Heart right ventricle (tissue), 16 donors: ENCODE measurements around the gene CDHR5. TPM values are rescaled to one million over a fixed set of nuclear protein-coding genes. Genes with fewer than 3 reads are reported as not detected.

Experiments used
- ATAC-seq, 8 donors: fragments of 200-7000 bp; cut with Tn5 transposase; one replicate each; pipeline ENCODE4 v1.9.1; 2020; ENCODE audit warnings: mild to moderate bottlenecking in 8 of 8, moderate library complexity in 8 of 8, moderate number of reproducible peaks in 1 of 8
- DNase-seq, 2 donors: peaks; one replicate each; pipeline ENCODE4 v3.0.0-alpha.2; 2020
- H3K27ac ChIP-seq, 10 donors: fragments of 200-600 bp; sonication (generic) in 2 of 10; one replicate each; pipeline versions ENCODE4 v1.5.0 to v1.8.0; 2020 to 2022; ENCODE audit warnings: mild to moderate bottlenecking in 3 of 10
- H3K27me3 ChIP-seq, 7 donors: fragments of 200-600 bp; one replicate each; pipeline ENCODE4 v1.8.0; 2021 to 2022; ENCODE audit warnings: mild to moderate bottlenecking in 2 of 7
- H3K36me3 ChIP-seq, 9 donors: fragments of 200-600 bp; sonication (generic) in 1 of 9; one replicate each; pipeline versions ENCODE4 v1.5.0 to v1.8.0; 2020 to 2022; ENCODE audit warnings: mild to moderate bottlenecking in 2 of 9
- H3K4me1 ChIP-seq, 9 donors: fragments of 200-600 bp; sonication (generic) in 1 of 9; one replicate each; pipeline versions ENCODE4 v1.5.0 to v1.8.0; 2020 to 2022; ENCODE audit warnings: mild to moderate bottlenecking in 4 of 9
- H3K4me3 ChIP-seq, 10 donors: fragments of 200-600 bp; sonication (generic) in 2 of 10; one replicate each; pipeline versions ENCODE4 v1.5.0 to v1.8.0; 2020 to 2022; ENCODE audit warnings: mild to moderate bottlenecking in 7 of 10, moderate library complexity in 2 of 10
- H3K9me3 ChIP-seq, 11 donors: fragments of 200-600 bp in 10 of 11; sonication (generic) in 2 of 11; one replicate each; pipeline versions ENCODE4 v1.5.0 to v1.8.0; 2013 to 2022; ENCODE audit warnings: mild to moderate bottlenecking in 2 of 11, control low read depth in 1 of 11, moderate library complexity in 1 of 11
- WGBS, 2 donors: extraction: QIAGEN DNeasy Blood & Tissue Kit; methylation state at CpG; one replicate each; pipeline ENCODE4 v1.1.7; 2013; ENCODE audit warnings: inconsistent platforms in 1 of 2; 5-methylcytosine and 5-hydroxymethylcytosine counted together
- intact Hi-C, 10 donors: fragments of 100-400 bp; cut with DNase I; formaldehyde crosslinking; loops; one replicate each; pipeline versions ENCODE4 v1.11.1 to v1.14.2; 2022
- polyA plus RNA-seq, 2 donors: library from polyadenylated mRNA; stranded (reverse); fragments of 200-250 nt; gene quantifications; one replicate each; pipeline ENCODE4 v1.2.3, GENCODE V29; 2013
- total RNA-seq, 10 donors: library from RNA; stranded (reverse); fragmentation: NEBNext Ultra II Directional in 3 of 10; extraction: Animal tissue kit (Norgen Biotek cat#: 25700) in 3 of 10; gene quantifications; one replicate each; pipeline versions ENCODE4 v1.2.1 to v1.2.4, GENCODE V29; 2021 to 2023
- TF ChIP-seq, protein P1 (sequence below), 9 donors: fragments of 200-600 bp; sonication (generic) in 2 of 9; IDR thresholded peaks; one replicate each; pipeline versions ENCODE4 v1.5.0 to v1.8.0; 2021 to 2022; ENCODE audit warnings: antibody characterized with exemption in 9 of 9, mild to moderate bottlenecking in 5 of 9, moderate library complexity in 1 of 9
- donor health status: Arrhythmogenic right ventricular cardiomyopathy.
- donor health status: ischemic (EF 13 %, LVEDD 7.1; RV severe dilation, severe dysfunction).
- donor health status: healthy with polysubstance abuse.
- donor health status: DM: no; HTN: yes; CAD: no.
- donor health status: DM: no; HTN: no; CAD: no.
- donor health status: ischemic (EF 25% LVEDD 6.9; RV normal size, moderate dysfunction).
- donor health status: ischemic (EF 25% LVEDD 5.7; RV mildly dilated, moderate dysfunction).
- donor health status: healthy.
- donor health status: DM: yes; HTN: yes; CAD: no.
- donor health status: Ischemic cardiomyopathy.
- donor health status: ischemic (EF 35%, LVEDD 5.7; RV mildly dilated, moderate dysfunction).
- donor health status: nonischemic (EF 11% LVEDD 7.7; RV severe dilation, severe dysfunction).
- donor health status: DM: yes; HTN: yes; CAD: no.
- donor health status: PGD.
- donor health status: ischemic (EF 29% LVEDD 5.4; RV normal size, mild dysfunction).
- donor health status: nonischemic (EF 23%, LVEDD 6.1; RV moderate dilation, normal function).

CDHR5 gene
- total and polyA plus RNA-seq, 12 donors = not detected

GRCh38 chr11:636511-637332 lies 12.0 kb upstream of the CDHR5 start, which contains the start of gene DRD4:
TSS of gene DRD4 (plus strand) at chr11:637269. CDS start at chr11:637305, 36 bp downstream.
- intact Hi-C loops = no loop called here
- DNase-seq (no peak), ATAC-seq (peak in 7 of 8 donors; percentile 21 to 62 (median 58))
- WGBS, 2 donors = 10 to 12% methylated on average over 95 to 99 of the region's 100 CpGs
- Histone ChIP-seq H3K27me3 (peaks cover 19 to 53% (median 40%) of the 10 kb centered on the region in 7 donors), H3K4me1 (peaks cover 4 to 30% (median 24%) of the 10 kb centered on the region in 9 donors), H3K9me3 (no peaks in the 10 kb centered on the region), H3K36me3 (peaks cover 0 to 5% (median 0%) of the 10 kb centered on the region in 9 donors), H3K4me3 (peak within 1 kb of the TSS in 9 of 10 donors; percentile 14 to 42 (median 26)), H3K27ac (no peak within 1 kb of the TSS)
- TF ChIP-seq, protein P1, sequence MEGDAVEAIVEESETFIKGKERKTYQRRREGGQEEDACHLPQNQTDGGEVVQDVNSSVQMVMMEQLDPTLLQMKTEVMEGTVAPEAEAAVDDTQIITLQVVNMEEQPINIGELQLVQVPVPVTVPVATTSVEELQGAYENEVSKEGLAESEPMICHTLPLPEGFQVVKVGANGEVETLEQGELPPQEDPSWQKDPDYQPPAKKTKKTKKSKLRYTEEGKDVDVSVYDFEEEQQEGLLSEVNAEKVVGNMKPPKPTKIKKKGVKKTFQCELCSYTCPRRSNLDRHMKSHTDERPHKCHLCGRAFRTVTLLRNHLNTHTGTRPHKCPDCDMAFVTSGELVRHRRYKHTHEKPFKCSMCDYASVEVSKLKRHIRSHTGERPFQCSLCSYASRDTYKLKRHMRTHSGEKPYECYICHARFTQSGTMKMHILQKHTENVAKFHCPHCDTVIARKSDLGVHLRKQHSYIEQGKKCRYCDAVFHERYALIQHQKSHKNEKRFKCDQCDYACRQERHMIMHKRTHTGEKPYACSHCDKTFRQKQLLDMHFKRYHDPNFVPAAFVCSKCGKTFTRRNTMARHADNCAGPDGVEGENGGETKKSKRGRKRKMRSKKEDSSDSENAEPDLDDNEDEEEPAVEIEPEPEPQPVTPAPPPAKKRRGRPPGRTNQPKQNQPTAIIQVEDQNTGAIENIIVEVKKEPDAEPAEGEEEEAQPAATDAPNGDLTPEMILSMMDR (IDR thresholded peaks at IDR 0.05) = no peak

- Histone ChIP-seq H3K27ac (no peak overlapping the region), H3K4me3 (no peak overlapping the region), H3K36me3 (no peaks in the 10 kb centered on the region), H3K27me3 (peaks cover 19 to 51% (median 40%) of the 10 kb centered on the region in 7 donors), H3K9me3 (no peaks in the 10 kb centered on the region), H3K4me1 (peaks cover 4 to 30% (median 24%) of the 10 kb centered on the region in 9 donors)
- WGBS, 2 donors = 67 to 69% methylated on average over 22 of the region's 22 CpGs
- TF ChIP-seq, protein P1 (IDR thresholded peaks at IDR 0.05) = no peak
- ATAC-seq = no peak
- intact Hi-C loops = no loop called here
- no peak for DNase-seq
Observed at GRCh38 chr11:635945-636510, 11.3 kb upstream of the CDHR5 start.

- Histone ChIP-seq H3K4me3 (no peak overlapping the region), H3K4me1 (peaks cover 0 to 12% (median 4%) of the 10 kb centered on the region in 9 donors), H3K27ac (no peak overlapping the region), H3K27me3 (peaks cover 0 to 24% (median 9%) of the 10 kb centered on the region in 7 donors), H3K36me3 (no peaks in the 10 kb centered on the region), H3K9me3 (no peaks in the 10 kb centered on the region)
- no peak for DNase-seq
- WGBS, 2 donors = 96 to 98% methylated on average over 5 of the region's 5 CpGs
- ATAC-seq = no peak
- TF ChIP-seq, protein P1 (IDR thresholded peaks at IDR 0.05) = no peak
- intact Hi-C loops = no loop called here
Observed at GRCh38 chr11:630871-631270, 6.1 kb upstream of the CDHR5 start.

DNA sequence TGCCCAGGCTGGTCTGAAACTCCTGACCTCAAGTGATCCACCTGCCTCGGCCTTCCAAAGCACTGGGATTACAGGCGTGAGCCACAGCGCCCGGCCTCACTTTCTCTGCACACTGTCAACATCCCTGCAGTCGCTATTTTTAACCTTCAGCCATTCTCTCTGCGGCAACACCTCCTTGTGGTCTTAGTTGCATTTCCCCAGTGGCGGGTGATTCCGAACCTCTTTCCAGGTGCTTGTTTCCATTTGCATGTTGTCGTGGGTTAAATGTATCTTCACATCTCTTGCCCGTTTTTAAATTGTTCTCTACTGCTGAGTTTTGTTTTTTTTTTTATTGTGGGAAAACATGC lies 4.5 kb upstream of the CDHR5 start:
- Histone ChIP-seq H3K27ac (peak overlapping the region in 1 of 10 donors; percentile 25), H3K4me1 (peaks cover 0 to 12% (median 4%) of the 10 kb centered on the region in 9 donors), H3K36me3 (no peaks in the 10 kb centered on the region), H3K9me3 (no peaks in the 10 kb centered on the region), H3K4me3 (no peak overlapping the region), H3K27me3 (peaks cover 0 to 39% (median 22%) of the 10 kb centered on the region in 7 donors)
- TF ChIP-seq, protein P1 (IDR thresholded peaks at IDR 0.05) = peak in 5 of 9 donors; percentile 21 to 51 (median 48)
- DNase-seq (no peak), ATAC-seq (peak in 7 of 8 donors; percentile 40 to 76 (median 56))
- 23 to 40% methylated on average over 10 of the region's 10 CpGs for WGBS, 2 donors
- intact Hi-C loops = loop anchor here in 1 of 10 donors (10.0 kb wide), 1 partner anchor 94 kb away; the partner anchor contains the start of genes HRAS and LRRC56
